ENCODE results near the gene SHMT1. TPM values are rescaled to one million over a fixed set of nuclear protein-coding genes. Genes with fewer than 3 reads are reported as not detected.
"Not testable (repeated sequence)": the region's sequence is repeated elsewhere in the genome, so short reads cannot be mapped to it uniquely, and the experiment has no call there.

The SHMT1 gene
- total and polyA plus RNA-seq, 2 of the 4 experiments (the other 2 are of a cell fraction), result 7.5 to 8.1 TPM

DNA sequence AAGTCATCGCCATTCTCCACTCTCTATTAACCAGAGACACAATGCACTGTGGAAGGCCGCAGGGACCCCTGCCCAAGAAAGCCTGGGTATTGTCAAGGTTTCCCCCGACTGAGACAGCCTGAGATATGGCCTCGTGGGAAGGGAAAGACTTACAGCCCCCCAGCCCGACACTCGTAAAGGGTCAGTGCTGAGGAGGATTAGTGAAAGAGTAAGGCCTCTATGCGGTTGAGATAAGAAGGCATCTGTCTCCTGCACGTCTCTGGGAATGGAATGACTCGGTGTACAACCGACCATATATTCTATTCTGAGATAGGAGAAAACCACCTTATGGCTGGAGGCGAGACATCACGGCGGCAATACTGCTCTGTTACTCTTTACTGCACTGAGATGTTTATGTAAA, 60.1 kb downstream of the SHMT1 start:
- H3K23ac ChIP-seq (ENCODE audit: low read depth, low read length); H2AFZ ChIP-seq (replicated peaks; ENCODE audit: low read length, poor library complexity); H2BK5ac ChIP-seq (ENCODE audit: low read depth, low read length, poor library complexity, severe bottlenecking); H3K9ac ChIP-seq (ENCODE audit: low read depth, low read length); BruUV-seq (replicated peaks); POLR2A ChIA-PET (ENCODE audit: unreplicated experiment); H3K56ac ChIP-seq (ENCODE audit: extremely low read depth, insufficient read depth, low read length); H2AK5ac ChIP-seq (ENCODE audit: low read depth, low read length); H3K9me1 ChIP-seq (ENCODE audit: insufficient read depth, low read length); H3K27me3 ChIP-seq (ENCODE audit: control insufficient read depth, insufficient read depth, low read length); H2AK9ac ChIP-seq (replicated peaks; ENCODE audit: low read depth, low read length, poor library complexity); H3K79me1 ChIP-seq (ENCODE audit: low read depth in 1 of 2, low read length in 2 of 2); intact Hi-C loops (cut with micrococcal nuclease); H4K20me1 ChIP-seq (ENCODE audit: insufficient read depth, low read length); H3K4me1 ChIP-seq (ENCODE audit: control insufficient read depth, insufficient read depth, low read length); dilution Hi-C loops (cut with HindIII; ENCODE audit: low sequenced_read_pairs, unreplicated experiment); H3K9me3 ChIP-seq (ENCODE audit: control insufficient read depth, insufficient read depth, low read length); H3K4me3 ChIP-seq (ENCODE audit: insufficient read depth, low read depth, low read length); H4K8ac ChIP-seq (ENCODE audit: low read depth in 2 of 2, low read length in 2 of 2); in situ Hi-C loops (cut with MboI; ENCODE audit: low sequenced_read_pairs); DNase-seq; ATAC-seq (ENCODE audit: low read depth); H3K14ac ChIP-seq (replicated peaks; ENCODE audit: low read depth, low read length); H2BK120ac ChIP-seq (ENCODE audit: low read depth, low read length); H3K4ac ChIP-seq (ENCODE audit: low read depth, low read length); H3K27ac ChIP-seq (ENCODE audit: insufficient read depth, low read length); H3K18ac ChIP-seq (ENCODE audit: low read depth, low read length); H2BK20ac ChIP-seq (ENCODE audit: low read depth, low read length); H2BK15ac ChIP-seq (ENCODE audit: low read depth, low read length); H4K5ac ChIP-seq (ENCODE audit: low read depth, low read length); H4K91ac ChIP-seq (ENCODE audit: insufficient read depth, low read depth, low read length); CTCF ChIA-PET; H3K4me2 ChIP-seq (ENCODE audit: low read depth, low read length): not testable (repeated sequence)
- no CpG with 5 or more reads among the region's 13 CpGs for WGBS, 2 experiments (ENCODE audit: extremely low coverage in 2 of 2, insufficient read length in 1 of 2)
- peaks cover 65% of the 10 kb centered on the region for H3K36me3 ChIP-seq (ENCODE audit: control insufficient read depth, insufficient read depth, low read length)

All from IMR-90 (cell line).